Mammary epithelial cell (primary cell): ENCODE results near the gene PPP1R15A.

Source experiments
- EZH2 ChIP-seq: IDR thresholded peaks from 2 replicates; pipeline ENCODE4 v1.6.1; 2012; ENCODE audit warnings: low read length, inconsistent platforms, borderline replicate concordance
- TF ChIP-seq, protein P1 (sequence below), 2 donors: IDR thresholded peaks in 1 of 2; conservative IDR thresholded peaks in 1 of 2; 2 replicates each; pipeline ENCODE4 v1.5.1; 2011 to 2012; ENCODE audit warnings: inconsistent platforms in 2 of 2, low read length in 2 of 2, mild to moderate bottlenecking in 2 of 2, control low read depth in 1 of 2, low read depth in 1 of 2; ENCODE audit not compliant: insufficient read depth in 1 of 2; ENCODE audit errors: extremely low read depth in 1 of 2

DNA sequence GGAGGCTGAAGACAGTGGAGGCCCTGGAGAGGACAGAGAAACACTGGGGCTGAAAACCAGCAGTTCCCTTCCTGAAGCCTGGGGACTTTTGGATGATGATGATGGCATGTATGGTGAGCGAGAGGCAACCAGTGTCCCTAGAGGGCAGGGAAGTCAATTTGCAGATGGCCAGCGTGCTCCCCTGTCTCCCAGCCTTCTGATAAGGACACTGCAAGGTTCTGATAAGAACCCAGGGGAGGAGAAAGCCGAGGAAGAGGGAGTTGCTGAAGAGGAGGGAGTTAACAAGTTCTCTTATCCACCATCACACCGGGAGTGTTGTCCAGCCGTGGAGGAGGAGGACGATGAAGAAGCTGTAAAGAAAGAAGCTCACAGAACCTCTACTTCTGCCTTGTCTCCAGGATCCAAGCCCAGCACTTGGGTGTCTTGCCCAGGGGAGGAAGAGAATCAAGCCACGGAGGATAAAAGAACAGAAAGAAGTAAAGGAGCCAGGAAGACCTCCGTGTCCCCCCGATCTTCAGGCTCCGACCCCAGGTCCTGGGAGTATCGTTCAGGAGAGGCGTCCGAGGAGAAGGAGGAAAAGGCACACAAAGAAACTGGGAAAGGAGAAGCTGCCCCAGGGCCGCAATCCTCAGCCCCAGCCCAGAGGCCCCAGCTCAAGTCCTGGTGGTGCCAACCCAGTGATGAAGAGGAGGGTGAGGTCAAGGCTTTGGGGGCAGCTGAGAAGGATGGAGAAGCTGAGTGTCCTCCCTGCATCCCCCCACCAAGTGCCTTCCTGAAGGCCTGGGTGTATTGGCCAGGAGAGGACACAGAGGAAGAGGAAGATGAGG, 1.5 kb downstream of the PPP1R15A start:
- TF ChIP-seq, protein P1, sequence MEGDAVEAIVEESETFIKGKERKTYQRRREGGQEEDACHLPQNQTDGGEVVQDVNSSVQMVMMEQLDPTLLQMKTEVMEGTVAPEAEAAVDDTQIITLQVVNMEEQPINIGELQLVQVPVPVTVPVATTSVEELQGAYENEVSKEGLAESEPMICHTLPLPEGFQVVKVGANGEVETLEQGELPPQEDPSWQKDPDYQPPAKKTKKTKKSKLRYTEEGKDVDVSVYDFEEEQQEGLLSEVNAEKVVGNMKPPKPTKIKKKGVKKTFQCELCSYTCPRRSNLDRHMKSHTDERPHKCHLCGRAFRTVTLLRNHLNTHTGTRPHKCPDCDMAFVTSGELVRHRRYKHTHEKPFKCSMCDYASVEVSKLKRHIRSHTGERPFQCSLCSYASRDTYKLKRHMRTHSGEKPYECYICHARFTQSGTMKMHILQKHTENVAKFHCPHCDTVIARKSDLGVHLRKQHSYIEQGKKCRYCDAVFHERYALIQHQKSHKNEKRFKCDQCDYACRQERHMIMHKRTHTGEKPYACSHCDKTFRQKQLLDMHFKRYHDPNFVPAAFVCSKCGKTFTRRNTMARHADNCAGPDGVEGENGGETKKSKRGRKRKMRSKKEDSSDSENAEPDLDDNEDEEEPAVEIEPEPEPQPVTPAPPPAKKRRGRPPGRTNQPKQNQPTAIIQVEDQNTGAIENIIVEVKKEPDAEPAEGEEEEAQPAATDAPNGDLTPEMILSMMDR (conservative IDR thresholded peaks at IDR 0.05 in 1 of 2, IDR thresholded peaks at IDR 0.05 in 1 of 2; ENCODE audit: extremely low read depth in 1 of 2, insufficient read depth in 1 of 2, low read depth in 1 of 2, low read length in 2 of 2): no peak
- TF ChIP-seq EZH2: no peak
